Left kidney (tissue), 2 donors: ENCODE data around the gene SLC7A14. TPM values are rescaled to one million over a fixed set of nuclear protein-coding genes. Genes with fewer than 3 reads are reported as not detected.

Experiments used
- DNase-seq: peaks from one replicate; pipeline ENCODE4 v3.0.0-alpha.2; 2013
- polyA plus RNA-seq: library from polyadenylated mRNA; unstranded; fragments of 120-200 nt; gene quantifications from one replicate; pipeline ENCODE4 v1.2.1, GENCODE V29; 2013; ENCODE audit not compliant: insufficient read length

Gene SLC7A14
- polyA plus RNA-seq, 1 donor, result 2.2 TPM

- peak; percentile 37 for DNase-seq
These were observed 88.4 kb downstream of the SLC7A14 start for GRCh38 chr3:170497207-170498095.

- no peak for DNase-seq
These were observed 89.1 kb downstream of the SLC7A14 start for GRCh38 chr3:170496868-170497140.

DNA sequence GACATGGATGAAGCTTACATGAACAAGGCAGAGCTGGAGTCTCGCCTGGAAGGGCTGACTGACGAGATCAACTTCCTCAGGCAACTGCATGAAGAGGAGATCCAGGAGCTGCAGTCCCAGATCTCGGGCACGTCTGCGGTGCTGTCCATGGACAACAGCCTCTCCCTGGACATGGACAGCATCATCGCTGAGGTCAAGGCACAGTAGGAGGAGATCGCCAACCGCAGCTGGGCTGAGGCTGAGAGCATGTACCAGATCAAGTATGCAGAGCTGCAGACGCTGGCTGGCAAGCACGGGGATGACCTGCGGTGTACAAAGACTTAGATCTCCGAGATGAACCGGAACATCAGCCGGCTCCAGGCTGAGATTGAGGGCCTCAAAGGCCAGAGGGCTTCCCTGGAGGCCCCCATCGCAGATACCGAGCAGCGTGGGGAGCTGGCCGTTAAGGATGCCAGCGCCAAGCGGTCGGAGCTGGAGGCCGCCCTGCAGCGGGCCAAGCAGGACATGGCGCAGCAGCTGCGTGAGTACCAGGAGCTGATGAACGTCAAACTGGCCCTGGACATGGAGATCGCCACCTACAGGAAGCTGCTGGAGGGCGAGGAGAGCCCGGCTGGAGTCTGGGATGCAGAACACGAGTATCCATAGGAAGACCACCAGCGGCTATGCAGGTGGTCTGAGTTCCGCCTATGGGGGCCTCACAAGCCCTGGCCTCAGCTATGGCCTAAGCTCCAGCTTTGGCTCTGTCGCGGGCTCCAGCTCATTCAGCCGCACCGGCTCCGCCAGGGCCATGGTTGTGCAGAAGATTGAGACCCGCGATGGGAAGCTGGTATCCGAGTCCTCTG is 89.6 kb downstream of the SLC7A14 start:
- DNase-seq, result no peak

DNA sequence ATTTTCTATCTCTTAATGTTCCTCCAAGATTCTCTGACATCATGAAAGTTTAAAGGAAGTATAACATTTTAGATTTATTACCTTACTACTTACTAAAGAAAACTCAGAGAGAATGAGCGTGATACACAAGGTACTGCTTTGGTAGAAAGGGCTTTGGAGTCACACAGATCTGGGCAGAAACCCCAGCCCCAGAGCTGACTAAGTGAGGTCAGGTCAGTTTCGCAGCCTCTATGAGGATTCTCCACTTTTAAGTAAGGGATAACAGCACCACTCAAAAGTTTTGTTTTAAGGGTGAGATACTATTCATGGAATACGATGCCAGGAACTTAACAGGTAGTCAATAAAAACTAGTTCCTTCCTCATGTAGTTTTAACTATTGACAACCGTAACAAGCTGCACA is 91.1 kb downstream of the SLC7A14 start:
- DNase-seq, result no peak

DNA sequence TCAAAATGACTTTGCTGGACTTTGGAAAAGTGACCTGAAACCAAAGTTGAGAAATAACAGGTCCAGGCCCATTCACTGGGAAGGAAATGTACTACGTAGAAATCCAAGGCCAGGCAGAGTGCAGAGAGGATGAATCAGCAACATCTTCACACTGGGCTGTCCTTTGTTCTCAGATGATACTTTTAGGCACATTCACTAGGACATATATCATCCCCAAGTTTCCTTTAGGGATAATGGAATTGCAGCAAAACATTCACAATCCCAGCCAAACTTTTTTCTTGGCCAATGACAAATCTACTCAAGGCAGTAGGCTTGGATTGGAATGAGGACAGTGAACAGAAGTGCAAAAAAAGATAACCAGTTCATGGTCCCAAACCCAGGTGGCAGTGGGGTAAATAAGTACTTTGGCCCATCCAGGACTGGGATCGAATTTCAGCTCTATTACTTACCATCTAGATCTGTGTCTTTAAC is 92.1 kb downstream of the SLC7A14 start:
- no peak for DNase-seq

GRCh38 chr3:170491901-170492300 is 94.0 kb downstream of the SLC7A14 start:
- no peak for DNase-seq

DNA sequence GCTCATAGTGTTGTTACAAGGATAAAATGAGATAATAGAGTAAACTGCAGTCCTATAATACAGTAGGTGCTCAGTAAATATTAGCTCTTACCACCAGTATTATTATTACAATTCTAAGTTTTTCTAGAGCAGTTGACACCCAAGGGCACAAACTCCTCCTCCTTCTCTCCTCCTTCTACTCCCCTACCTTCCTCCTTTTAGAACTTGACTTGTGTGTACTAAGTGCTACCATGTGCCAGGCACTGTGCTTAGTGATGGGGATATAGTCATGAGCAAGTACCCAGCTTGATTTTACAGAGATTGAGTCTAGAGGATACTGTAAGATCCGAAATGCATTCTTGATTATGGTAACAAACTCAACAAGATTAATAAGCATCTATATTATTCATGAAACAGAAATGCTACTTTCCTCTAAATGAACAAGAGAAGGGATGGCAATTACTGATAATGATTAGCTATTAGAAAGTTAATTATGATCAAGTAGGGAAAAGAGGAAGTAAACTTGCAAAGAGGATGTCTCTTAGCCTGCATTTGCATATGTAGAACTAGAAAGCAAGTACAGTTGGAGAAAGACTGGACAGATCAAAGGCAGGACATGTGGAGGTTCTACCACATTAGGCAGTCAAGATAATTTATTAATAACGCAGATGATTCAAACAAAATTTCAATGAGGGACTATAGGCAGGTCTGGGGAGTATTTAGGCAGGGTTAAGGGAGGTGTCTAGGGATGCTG is 94.9 kb downstream of the SLC7A14 start:
- DNase-seq, result no peak

GRCh38 chr3:170488802-170489201 is 97.1 kb downstream of the SLC7A14 start:
- DNase-seq, result no peak

GRCh38 chr3:170487031-170487430 is 98.8 kb downstream of the SLC7A14 start:
- DNase-seq, result no peak

DNA sequence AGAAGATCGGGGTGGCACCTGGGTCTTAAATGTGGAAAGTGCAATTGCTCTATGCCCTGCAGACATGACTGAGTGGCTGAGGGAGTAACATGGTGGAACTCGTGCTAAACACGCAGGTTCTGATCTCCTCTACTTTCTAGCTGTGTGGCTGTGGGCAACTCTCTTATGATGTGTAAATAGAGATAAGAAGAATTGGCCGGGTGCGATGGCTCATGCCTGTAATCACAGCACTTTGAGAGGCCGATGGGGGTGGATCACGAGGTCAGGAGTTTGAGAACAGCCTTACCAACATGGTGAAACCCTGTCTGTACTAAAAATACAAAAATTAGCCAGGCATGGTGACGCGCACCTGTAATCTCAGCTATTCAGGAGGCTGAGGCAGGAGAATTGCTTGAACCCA is 99.5 kb downstream of the SLC7A14 start:
- no peak for DNase-seq

- no peak for DNase-seq
These were observed 100.2 kb downstream of the SLC7A14 start for GRCh38 chr3:170485696-170486095.

DNA sequence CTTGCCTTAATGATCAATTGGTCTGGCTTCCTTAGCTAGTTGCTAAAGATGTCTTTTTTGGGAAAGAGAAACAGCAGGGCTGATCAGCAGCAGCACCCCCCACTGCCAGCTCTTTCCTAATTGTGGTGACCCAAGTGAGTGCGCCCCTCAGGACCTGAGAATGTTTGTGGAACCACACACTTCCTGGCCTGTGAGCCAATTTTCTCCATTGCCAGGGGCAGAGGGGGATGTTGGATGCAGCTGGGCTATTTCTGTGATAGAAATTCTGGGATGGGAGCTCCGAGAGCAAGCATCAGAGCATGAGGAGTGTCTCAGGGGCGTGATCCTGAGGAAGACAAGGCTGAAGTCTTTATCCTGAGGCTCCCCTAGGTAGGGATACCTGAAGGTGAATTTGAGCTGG is 100.6 kb downstream of the SLC7A14 start:
- no peak for DNase-seq

DNA sequence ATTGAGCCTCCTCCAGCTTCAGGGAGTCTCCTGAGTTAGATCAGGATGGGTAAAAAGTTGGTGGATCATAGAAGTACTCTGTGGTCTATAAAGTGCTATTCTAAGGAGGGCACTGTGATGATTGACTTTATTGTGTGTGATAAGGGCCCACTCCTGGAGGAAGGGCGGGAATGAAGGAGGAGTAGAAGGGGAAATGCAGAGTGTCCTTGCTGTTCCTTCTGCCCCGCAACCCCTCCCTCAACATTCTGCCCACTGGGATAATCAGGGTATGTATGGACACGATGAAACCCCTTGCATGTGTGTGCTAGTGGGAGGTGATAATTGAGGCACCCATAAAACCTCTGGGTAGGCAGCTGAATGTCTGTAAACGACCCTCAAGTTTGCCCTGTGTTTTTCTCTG is 101.0 kb downstream of the SLC7A14 start:
- DNase-seq, result no peak

- DNase-seq, result no peak
These were observed 102.2 kb downstream of the SLC7A14 start for GRCh38 chr3:170483485-170484262.

DNA sequence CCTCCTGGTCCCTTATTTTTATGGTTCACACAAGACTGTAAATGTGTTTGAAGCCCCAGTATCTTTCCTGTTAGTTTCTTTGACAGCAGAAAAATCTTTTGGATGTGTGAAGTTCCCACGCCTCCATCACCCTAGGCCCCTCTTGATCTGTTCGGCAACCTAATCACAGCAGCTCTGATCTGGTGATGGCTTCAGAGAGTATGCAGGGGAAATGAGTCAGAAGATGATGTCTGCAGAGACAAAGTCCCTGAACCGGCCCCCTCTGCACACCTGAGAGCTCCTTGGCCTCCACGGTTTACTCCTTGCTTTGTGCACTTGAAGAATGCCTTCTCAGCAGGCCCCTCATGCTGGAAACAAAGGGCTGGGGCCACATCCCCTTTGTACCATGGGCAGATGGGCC is 103.7 kb downstream of the SLC7A14 start:
- no peak for DNase-seq

DNA sequence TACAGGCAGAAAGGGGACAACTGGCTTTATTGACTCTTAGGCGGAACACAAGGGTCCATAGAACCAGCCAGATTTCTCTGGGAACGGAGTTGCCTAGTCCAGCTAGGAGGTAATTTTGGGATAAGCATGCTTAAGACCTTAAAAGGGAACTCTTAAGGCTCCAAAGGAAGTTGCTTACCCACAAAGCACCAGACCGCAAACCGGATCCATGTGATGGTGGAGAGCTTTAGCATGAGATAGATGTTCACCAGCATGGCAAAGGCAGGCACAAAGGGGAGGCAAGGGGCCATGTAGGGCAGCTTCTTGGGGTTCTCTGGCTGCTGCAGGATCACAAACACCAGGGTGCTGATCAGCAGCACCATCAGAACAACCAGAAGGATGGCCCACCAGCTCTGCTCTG is 105.8 kb downstream of the SLC7A14 start:
- no peak for DNase-seq

DNA sequence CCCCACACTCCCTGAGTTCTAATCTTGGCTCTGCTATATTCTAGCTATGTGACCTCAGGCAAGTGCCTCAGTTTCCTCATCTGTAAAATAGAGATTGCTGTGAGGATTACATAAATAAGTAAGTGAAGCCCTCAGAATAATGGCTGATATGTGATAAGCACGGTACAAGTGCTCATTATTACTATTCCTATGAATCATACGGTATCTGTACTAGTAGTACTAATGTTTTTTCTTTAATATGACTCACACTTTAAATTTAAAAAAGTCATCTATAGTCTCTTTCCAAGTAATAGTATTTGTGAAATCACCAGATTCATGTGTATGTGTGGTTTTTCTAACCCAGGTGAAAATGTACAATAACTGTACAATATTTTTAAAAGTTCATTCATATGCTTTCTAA is 108.5 kb downstream of the SLC7A14 start:
- DNase-seq, result no peak

DNA sequence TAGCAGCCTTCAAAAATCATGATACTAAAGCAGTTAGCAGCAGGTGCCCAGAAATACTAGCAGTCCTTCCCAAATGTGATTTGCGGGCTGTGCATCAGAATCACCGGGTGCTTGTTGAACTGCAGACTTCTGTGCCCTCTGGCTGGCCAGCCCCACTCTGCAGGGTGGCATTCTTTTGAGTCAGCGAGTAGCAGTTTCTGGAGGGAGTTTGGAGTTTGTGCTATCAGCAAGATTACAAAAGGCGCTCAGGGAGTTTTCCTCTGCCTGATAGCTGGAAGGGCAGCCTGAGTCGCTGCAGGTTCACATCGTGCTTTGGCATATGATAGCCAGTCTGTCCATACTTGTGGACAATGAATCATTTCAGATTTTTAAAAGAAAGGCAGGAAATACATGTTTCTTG is 109.6 kb downstream of the SLC7A14 start:
- DNase-seq, result no peak

DNA sequence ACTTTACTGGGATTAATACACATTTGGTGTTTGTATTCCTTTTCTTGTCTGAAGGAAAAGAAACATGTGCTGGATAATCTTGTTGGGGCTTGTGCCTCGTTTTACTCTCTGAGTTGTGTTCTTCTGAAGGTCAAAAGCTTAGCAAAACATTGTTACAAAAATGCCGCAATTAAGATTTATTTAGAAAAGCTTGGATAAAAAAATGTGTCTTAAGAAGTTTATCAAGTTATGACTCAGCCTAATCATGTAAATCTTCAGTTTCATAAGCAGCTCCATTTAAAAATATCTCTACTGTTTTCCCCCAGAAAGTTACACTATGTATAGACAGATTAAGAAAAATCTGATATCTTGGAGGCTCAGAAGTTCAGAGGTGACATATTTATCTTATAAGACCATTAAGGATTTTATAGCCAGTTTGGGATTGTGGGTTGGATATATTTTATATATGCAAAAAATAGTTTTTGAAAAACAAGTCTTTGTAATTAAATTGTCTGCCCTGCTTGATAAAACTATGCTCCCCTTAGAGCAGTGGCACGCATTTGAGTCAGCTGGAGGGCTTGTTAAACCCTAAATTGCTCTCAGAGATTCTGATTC is 110.7 kb downstream of the SLC7A14 start:
- DNase-seq, result peak; percentile 41

DNA sequence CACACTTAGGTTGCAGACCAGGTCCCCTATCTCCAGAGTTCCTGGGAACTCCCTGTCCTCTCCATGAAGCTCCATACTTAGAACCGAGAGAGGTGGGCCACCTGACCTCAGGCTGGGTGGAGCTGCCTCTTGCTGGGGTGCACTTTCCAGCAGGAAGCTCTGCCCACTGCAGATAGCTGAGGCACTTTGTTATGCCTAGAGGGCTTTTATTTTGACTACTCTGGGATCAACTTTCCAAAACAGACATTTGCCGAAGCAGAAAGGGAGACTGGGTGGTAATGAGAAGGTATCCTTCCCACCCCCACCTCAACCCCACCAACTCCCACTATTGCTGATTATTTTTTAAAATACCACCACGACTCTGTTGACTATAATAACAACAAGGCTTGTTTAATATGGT is 112.5 kb downstream of the SLC7A14 start:
- DNase-seq, result no peak

- no peak for DNase-seq
These were observed 114.7 kb downstream of the SLC7A14 start for GRCh38 chr3:170471149-170471548.
